Activated naive CD8-positive, alpha-beta T cell treated with anti-CD3 and anti-CD28 coated beads, Interleukin-2, amount 10 ng/mL, durations not matched to agents 7 days and 5 days (primary cell): Measurements from ENCODE around the gene CD82. TPM values are rescaled to one million over a fixed set of nuclear protein-coding genes. Genes with fewer than 3 reads are reported as not detected.

Experiments
- ATAC-seq: fragments of 150-1000 bp; cut with Tn5 transposase; one replicate; pipeline ENCODE4 v1.10.0; 2021; ENCODE audit warnings: low read depth, moderate library complexity
- POLR2A ChIA-PET: fragments of 350-600 bp; sonication (Branson Sonifier 250); formaldehyde crosslinking; loops from one replicate; lab custom pipeline; 2021; ENCODE audit warnings: antibody characterized with exemption; lab: Charles Lee
- DNase-seq: peaks from one replicate; pipeline ENCODE4 v3.0.0; 2021
- H3K27ac Mint-ChIP-seq: one replicate; pipeline ENCODE4 v1.8.0; 2022; ENCODE audit warnings: mild to moderate bottlenecking, mixed read lengths
- H3K27me3 Mint-ChIP-seq: one replicate; pipeline ENCODE4 v1.8.0; 2022; ENCODE audit warnings: mild to moderate bottlenecking, moderate library complexity, mixed read lengths
- H3K36me3 Mint-ChIP-seq: one replicate; pipeline ENCODE4 v1.8.0; 2021; ENCODE audit warnings: mild to moderate bottlenecking, mixed read lengths
- H3K4me1 Mint-ChIP-seq: one replicate; pipeline ENCODE4 v1.8.0; 2021; ENCODE audit warnings: mixed read lengths
- H3K4me3 Mint-ChIP-seq: one replicate; pipeline ENCODE4 v1.8.0; 2022; ENCODE audit warnings: mild to moderate bottlenecking, moderate library complexity, mixed read lengths
- H3K9me3 Mint-ChIP-seq: one replicate; pipeline ENCODE4 v1.8.0; 2021; ENCODE audit warnings: mixed read lengths
- total RNA-seq, 2 experiments: library from RNA; stranded (reverse); gene quantifications; one replicate each; pipeline ENCODE4 v1.2.3, GENCODE V29; 2021

Gene CD82
- total RNA-seq, 2 experiments from 2014 or later: 71.9 to 80.2 TPM

DNA sequence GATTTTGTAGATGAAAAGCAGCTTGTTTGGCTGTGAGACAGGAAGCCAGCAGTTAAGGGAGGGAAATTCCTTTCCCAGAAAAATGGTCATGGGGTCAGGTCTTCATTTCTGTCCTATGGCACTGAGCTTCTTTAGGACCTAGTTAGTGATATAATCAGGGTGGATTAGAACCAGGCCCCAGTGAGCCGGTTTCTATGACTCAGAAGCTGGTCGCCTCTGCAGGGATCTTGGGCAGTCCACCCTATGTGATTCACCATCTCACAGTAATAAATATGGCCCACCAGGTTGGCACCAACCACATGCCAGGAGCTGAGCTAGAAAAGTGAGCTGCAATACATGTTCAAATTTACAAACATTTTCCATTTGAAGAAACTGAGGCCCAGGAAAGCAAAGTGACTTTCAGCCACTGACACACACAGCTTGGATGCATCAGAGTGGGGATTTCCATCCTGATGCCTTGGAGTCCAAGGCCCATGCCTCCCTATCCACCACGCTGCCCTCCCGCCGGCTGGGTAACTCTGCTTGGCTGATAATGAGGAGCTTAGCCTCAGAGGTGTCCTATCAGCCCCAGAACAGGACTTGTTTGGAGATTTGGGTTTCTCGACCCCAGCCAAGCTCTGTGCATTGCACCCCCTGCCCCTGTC lies 42.0 kb downstream of the CD82 start:
- Mint-ChIP-seq H3K9me3 (no peaks in the 10 kb centered on the region), H3K27ac (peak overlapping the region; percentile 6), H3K27me3 (no peaks in the 10 kb centered on the region), H3K4me1 (peaks cover 39% of the 10 kb centered on the region), H3K4me3 (no peak overlapping the region), H3K36me3 (peaks cover 16% of the 10 kb centered on the region)
- POLR2A ChIA-PET: interaction anchor here (0.6 to 1.2 kb wide), 3 partner anchors 11 to 42 kb away, joined by 3 to 6 read pairs (median 4); partner anchors contain the start of gene CD82
- ATAC-seq (no peak), DNase-seq (no peak)

GRCh38 chr11:44607987-44608386 lies 42.5 kb downstream of the CD82 start:
- no peak for DNase-seq
- no peak for ATAC-seq
- H3K27ac Mint-ChIP-seq: peak overlapping the region; percentile 91
- H3K4me3 Mint-ChIP-seq: no peak overlapping the region
- peaks cover 16% of the 10 kb centered on the region for H3K36me3 Mint-ChIP-seq
- POLR2A ChIA-PET: interaction anchor here (1.2 kb wide), 1 partner anchor 43 kb away, joined by 6 read pairs; the partner anchor contains the start of gene CD82
- no peaks in the 10 kb centered on the region for H3K9me3 Mint-ChIP-seq
- no peaks in the 10 kb centered on the region for H3K27me3 Mint-ChIP-seq
- H3K4me1 Mint-ChIP-seq: peaks cover 39% of the 10 kb centered on the region

DNA sequence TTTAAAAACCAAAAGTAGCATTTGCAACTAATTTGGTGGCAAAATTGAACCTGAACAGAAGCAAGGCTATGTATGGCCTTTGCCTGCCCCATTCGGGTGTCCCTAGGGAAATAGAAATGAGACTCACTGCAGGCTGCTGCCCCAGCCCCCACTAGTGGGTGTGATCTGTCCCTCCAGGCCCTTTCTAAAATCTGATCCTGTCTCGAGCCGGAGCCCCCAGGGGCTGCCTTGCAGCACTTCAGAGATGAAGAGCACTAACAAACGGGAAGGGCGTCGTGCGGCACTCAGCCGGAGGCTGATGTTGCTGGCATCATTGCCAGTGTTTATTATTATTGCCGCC lies 43.2 kb downstream of the CD82 start:
- ATAC-seq: no peak
- DNase-seq: no peak
- Mint-ChIP-seq H3K27me3 (no peaks in the 10 kb centered on the region), H3K27ac (peak overlapping the region; percentile 91), H3K4me3 (peak overlapping the region; percentile 42), H3K9me3 (no peaks in the 10 kb centered on the region), H3K4me1 (peaks cover 42% of the 10 kb centered on the region), H3K36me3 (peaks cover 16% of the 10 kb centered on the region)
- POLR2A ChIA-PET: interaction anchor here (1.2 to 5.0 kb wide), 4 partner anchors 11 to 44 kb away, joined by 3 to 29 read pairs (median 7); partner anchors contain the start of gene CD82

DNA sequence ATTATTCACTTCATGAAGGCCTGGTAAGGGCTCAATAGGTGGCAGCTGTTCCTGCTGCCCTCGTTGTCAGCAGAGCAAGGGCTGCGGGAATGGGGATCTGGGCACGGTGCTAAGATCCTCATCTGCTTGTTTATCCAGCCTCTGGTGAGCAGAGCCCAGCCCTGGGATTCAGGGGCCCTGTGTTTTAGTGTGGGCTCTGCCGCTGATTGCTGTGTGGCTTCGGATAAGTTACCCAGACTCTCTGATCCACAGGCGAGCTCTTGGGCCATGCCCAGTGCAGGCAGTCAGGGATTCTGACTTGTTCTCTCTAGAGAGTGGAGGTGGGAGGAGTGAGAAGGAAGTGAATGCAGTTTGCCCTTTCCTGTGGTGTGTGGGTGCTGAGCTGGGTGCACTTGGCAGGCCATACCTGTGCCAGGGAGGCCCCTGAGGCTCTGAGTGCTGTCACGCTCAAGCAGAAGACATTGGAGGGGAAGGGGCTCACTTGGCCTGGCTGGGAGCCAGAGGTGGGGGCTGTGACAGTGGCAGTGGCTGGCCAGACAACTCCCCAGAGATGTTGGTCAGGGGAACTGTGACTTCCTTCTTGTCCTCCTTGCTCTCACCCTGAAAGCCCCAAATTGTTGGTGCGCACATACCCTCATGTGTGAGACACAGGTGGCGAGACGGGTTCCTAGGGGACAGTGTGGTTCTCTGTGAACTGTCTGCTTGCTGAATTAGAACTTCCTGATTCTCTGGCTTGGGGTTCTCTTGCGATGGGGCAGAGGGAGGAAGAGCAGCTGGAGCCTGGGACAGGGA lies 43.7 kb downstream of the CD82 start:
- POLR2A ChIA-PET: interaction anchor here (1.1 to 5.0 kb wide), 7 partner anchors 12 to 52 kb away, joined by 3 to 29 read pairs (median 4); partner anchors contain the start of gene CD82
- ATAC-seq: peak; percentile 51
- Mint-ChIP-seq H3K4me1 (peaks cover 47% of the 10 kb centered on the region), H3K4me3 (peak overlapping the region; percentile 37), H3K36me3 (peaks cover 16% of the 10 kb centered on the region), H3K27me3 (no peaks in the 10 kb centered on the region), H3K9me3 (no peaks in the 10 kb centered on the region), H3K27ac (peak overlapping the region; percentile 91)
- DNase-seq: peak; percentile 41

DNA sequence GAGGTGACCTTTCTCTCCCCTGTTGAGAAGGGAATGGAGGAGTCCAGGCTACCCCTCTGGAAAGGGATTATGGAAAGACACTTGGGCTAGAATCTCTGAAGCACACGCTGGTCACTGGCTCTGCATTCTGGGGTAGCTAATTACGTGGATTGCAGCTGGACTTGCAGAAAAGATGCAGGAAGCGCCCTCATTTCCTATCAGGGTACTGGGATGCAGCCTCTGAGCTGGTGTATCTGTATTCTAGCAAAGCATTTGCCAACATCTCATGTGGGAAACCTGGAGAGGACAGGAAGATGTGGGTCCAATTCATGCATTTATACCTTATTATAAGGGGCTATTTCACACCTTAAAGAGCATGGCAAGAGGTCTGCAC lies 44.3 kb downstream of the CD82 start:
- H3K36me3 Mint-ChIP-seq: peaks cover 18% of the 10 kb centered on the region
- POLR2A ChIA-PET: interaction anchor here (1.1 to 5.0 kb wide), 8 partner anchors 8 to 53 kb away, joined by 3 to 29 read pairs (median 4); partner anchors contain the start of gene CD82
- ATAC-seq (no peak), DNase-seq (no peak)
- H3K4me1 Mint-ChIP-seq: peaks cover 52% of the 10 kb centered on the region
- H3K4me3 Mint-ChIP-seq: peak overlapping the region; percentile 37
- H3K27ac Mint-ChIP-seq: peak overlapping the region; percentile 91
- no peaks in the 10 kb centered on the region for H3K27me3 Mint-ChIP-seq
- H3K9me3 Mint-ChIP-seq: no peaks in the 10 kb centered on the region

GRCh38 chr11:44610186-44610955 lies 44.9 kb downstream of the CD82 start:
- H3K4me1 Mint-ChIP-seq: peaks cover 57% of the 10 kb centered on the region
- no peaks in the 10 kb centered on the region for H3K27me3 Mint-ChIP-seq
- peak overlapping the region; percentile 91 for H3K27ac Mint-ChIP-seq
- POLR2A ChIA-PET: interaction anchor here (1.1 to 5.0 kb wide), 8 partner anchors 9 to 53 kb away, joined by 3 to 29 read pairs (median 4); partner anchors contain the start of gene CD82
- peaks cover 20% of the 10 kb centered on the region for H3K36me3 Mint-ChIP-seq
- DNase-seq (no peak), ATAC-seq (no peak)
- H3K4me3 Mint-ChIP-seq: peak overlapping the region; percentile 37
- no peaks in the 10 kb centered on the region for H3K9me3 Mint-ChIP-seq

- Mint-ChIP-seq H3K9me3 (no peaks in the 10 kb centered on the region), H3K36me3 (peaks cover 16% of the 10 kb centered on the region), H3K27ac (peak overlapping the region; percentile 91), H3K4me3 (peak overlapping the region; percentile 25), H3K4me1 (peaks cover 65% of the 10 kb centered on the region), H3K27me3 (no peaks in the 10 kb centered on the region)
- POLR2A ChIA-PET: interaction anchor here (0.6 to 5.0 kb wide), 8 partner anchors 10 to 82 kb away, joined by 3 to 30 read pairs (median 10); partner anchors contain the start of gene CD82
- DNase-seq: no peak
- ATAC-seq: no peak
Measured at GRCh38 chr11:44611088-44611487, 45.6 kb downstream of the CD82 start.

DNA sequence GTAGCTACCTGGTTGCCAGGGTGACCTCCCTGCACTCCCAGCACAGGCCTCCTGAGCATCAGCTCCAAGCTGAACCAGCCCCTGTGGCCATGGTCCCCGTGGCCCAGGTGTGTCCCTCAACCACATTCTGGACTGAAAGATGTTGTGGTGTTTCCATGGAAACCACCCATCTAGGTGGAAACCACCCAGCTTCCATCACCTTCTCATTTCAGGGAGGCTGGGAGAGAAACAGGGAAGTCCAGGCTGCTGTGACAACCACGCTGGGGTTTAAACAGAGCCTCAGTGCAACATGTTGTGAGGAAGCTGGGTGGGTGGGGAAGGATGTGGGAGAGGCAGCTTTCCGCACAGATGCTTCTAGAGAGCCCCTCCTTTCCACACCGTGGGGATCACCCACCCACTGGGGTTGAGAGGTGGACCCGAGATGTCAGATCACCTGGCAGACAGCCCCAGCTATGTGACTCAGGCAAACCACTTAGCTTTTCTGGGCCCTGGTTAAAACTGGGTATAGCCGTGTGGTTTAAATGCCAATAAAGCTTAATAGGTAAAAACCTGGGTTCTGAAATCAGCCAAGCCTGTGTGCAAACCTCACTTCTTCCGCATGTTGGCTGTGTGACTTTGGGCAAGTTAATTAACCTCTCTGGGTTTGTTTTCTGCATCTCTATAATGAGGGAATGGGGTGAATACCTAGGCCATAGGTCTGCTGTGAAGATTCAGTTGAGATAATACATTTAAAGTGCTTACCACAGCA lies 46.4 kb downstream of the CD82 start:
- POLR2A ChIA-PET: interaction anchor here (0.7 to 5.0 kb wide), 10 partner anchors 10 to 469 kb away, joined by 3 to 30 read pairs (median 6); partner anchors contain the start of gene CD82
- no peaks in the 10 kb centered on the region for H3K9me3 Mint-ChIP-seq
- ATAC-seq (peak; percentile 77), DNase-seq (peak; percentile 62)
- H3K4me3 Mint-ChIP-seq: peak overlapping the region; percentile 45
- H3K27me3 Mint-ChIP-seq: no peaks in the 10 kb centered on the region
- peak overlapping the region; percentile 74 for H3K27ac Mint-ChIP-seq
- H3K36me3 Mint-ChIP-seq: peaks cover 10% of the 10 kb centered on the region
- H3K4me1 Mint-ChIP-seq: peaks cover 61% of the 10 kb centered on the region

- POLR2A ChIA-PET: interaction anchor here (0.7 to 5.0 kb wide), 7 partner anchors 17 to 483 kb away, joined by 3 to 30 read pairs (median 15); partner anchors contain the start of gene CD82
- H3K4me3 Mint-ChIP-seq: no peak overlapping the region
- peaks cover 61% of the 10 kb centered on the region for H3K4me1 Mint-ChIP-seq
- peaks cover 6% of the 10 kb centered on the region for H3K36me3 Mint-ChIP-seq
- peak overlapping the region; percentile 54 for H3K27ac Mint-ChIP-seq
- ATAC-seq: no peak
- no peaks in the 10 kb centered on the region for H3K27me3 Mint-ChIP-seq
- no peaks in the 10 kb centered on the region for H3K9me3 Mint-ChIP-seq
- no peak for DNase-seq
Measured at GRCh38 chr11:44613153-44613552, 47.7 kb downstream of the CD82 start.

GRCh38 chr11:44614281-44614775 lies 48.9 kb downstream of the CD82 start:
- Mint-ChIP-seq H3K4me3 (no peak overlapping the region), H3K9me3 (no peaks in the 10 kb centered on the region), H3K27me3 (no peaks in the 10 kb centered on the region), H3K27ac (peak overlapping the region; percentile 62), H3K36me3 (peaks cover 6% of the 10 kb centered on the region), H3K4me1 (peaks cover 50% of the 10 kb centered on the region)
- POLR2A ChIA-PET: interaction anchor here (1.3 kb wide), 2 partner anchors 45 to 49 kb away, joined by 3 read pairs; partner anchors contain the start of gene CD82
- DNase-seq: no peak
- ATAC-seq: no peak

DNA sequence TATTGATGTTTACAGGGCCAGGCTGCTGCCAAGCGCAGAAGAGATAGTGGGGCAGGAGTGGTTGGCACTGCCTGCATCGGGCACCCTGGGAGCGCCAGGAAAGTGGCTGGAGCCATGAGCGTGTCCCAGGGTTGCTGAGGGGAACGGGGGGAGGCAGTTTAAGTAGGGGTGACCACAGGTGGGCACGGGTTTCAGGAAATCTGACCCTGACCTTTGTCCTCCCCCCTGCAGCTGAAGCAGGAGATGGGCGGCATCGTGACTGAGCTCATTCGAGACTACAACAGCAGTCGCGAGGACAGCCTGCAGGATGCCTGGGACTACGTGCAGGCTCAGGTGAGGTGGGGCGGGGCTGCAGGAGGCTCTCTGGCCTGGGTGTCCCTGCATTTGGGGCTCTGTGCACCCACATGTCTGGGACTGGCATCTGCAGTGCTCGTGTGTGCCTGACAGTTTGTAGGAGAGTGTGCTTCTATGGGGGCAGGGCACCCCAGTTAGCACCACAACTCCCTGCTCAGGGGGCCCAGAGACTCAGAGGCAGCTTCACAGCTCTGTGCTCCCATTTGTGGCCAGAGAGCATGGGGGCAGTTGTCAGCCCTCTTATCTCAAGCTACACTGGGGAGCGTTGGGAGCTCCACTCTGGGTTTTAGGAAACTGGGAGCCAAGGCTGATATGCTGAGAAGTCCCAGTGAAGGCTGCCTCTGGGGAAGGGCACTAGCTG lies 49.7 kb downstream of the CD82 start:
- Mint-ChIP-seq H3K4me1 (peaks cover 41% of the 10 kb centered on the region), H3K27ac (peak overlapping the region; percentile 62), H3K4me3 (no peak overlapping the region), H3K27me3 (no peaks in the 10 kb centered on the region), H3K36me3 (peaks cover 4% of the 10 kb centered on the region), H3K9me3 (no peaks in the 10 kb centered on the region)
- POLR2A ChIA-PET: interaction anchor here (0.6 to 1.3 kb wide), 3 partner anchors 46 to 56 kb away, joined by 3 read pairs; partner anchors contain the start of gene CD82
- DNase-seq (no peak), ATAC-seq (no peak)
